ENCODE measurements around the gene SIPA1L2. TPM values are rescaled to one million over a fixed set of nuclear protein-coding genes. Genes with fewer than 3 reads are reported as not detected.

Gene SIPA1L2
- total RNA-seq, 1 experiment from 2014 or later, result 13.2 TPM

DNA sequence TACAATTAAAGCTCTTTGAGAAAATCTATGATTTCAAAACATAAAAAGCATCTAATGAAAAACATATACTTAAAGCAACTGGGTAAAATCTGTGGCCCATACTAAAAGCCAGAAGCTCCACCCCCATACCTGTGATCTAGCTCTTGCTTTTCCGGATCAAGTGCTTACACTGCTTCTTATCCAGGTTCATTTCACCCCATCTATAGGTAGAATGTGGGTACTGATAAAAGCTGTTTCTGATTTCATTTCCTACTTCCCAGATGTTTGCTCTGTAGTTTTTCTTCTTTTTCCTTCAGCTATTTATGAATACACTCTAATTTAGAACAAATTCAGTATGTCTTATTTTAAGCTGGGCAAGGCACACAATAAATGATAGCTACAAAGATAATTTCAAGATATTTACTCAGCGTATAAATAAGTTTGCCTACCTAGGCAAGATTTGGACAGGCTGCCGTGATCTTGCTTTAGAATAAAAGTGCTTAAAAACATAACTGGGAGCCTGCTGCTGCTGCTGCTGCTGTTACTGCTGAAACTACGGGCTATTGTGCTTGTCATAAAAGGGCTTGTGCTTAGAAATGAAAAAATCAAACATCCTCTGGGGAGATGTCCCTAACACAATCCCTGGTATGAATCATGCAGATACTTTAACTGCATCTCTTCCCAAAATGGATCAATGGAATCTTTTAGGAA, 2.1 kb downstream of the SIPA1L2 start:
- Histone ChIP-seq H3K36me3 (ENCODE audit: control insufficient read depth, insufficient read depth, low read length) (no peaks in the 10 kb centered on the region), H3K4me1 (peaks cover 22% of the 10 kb centered on the region), H3K27me3 (replicated peaks; ENCODE audit: control insufficient read depth, insufficient read depth, low read length) (no peaks in the 10 kb centered on the region), H3K4me3 (ENCODE audit: low read depth, low read length) (no peak overlapping the region), H3K9me3 (no peaks in the 10 kb centered on the region)
- Mint-ChIP-seq H3K4me1 (ENCODE audit: low read depth, unreplicated experiment) (peaks cover 13% of the 10 kb centered on the region), H3K27me3 (ENCODE audit: insufficient read depth, unreplicated experiment) (no peaks in the 10 kb centered on the region), H3K4me3 (ENCODE audit: unreplicated experiment) (peak overlapping the region; percentile 29), H3K9me3 (ENCODE audit: unreplicated experiment) (no peaks in the 10 kb centered on the region), H3K27ac (ENCODE audit: unreplicated experiment) (no peak overlapping the region), H3K36me3 (ENCODE audit: insufficient read depth, unreplicated experiment) (no peaks in the 10 kb centered on the region)
- peak in 1 of 2 experiments; percentile 51 for DNase-seq
- CTCF ChIA-PET, result interaction anchor here (0.6 to 1.3 kb wide), 24 partner anchors 10 to 761 kb away, joined by 3 to 18 read pairs (median 4); no protein-coding TSS in a partner anchor
- POLR2A ChIA-PET, result interaction anchor here (1.0 kb wide), 1 partner anchor 72 kb away, joined by 3 read pairs; no protein-coding TSS in a partner anchor
- TSS peak; percentile 19 for BruUV-seq (replicated peaks)
- TF ChIP-seq, protein P1, sequence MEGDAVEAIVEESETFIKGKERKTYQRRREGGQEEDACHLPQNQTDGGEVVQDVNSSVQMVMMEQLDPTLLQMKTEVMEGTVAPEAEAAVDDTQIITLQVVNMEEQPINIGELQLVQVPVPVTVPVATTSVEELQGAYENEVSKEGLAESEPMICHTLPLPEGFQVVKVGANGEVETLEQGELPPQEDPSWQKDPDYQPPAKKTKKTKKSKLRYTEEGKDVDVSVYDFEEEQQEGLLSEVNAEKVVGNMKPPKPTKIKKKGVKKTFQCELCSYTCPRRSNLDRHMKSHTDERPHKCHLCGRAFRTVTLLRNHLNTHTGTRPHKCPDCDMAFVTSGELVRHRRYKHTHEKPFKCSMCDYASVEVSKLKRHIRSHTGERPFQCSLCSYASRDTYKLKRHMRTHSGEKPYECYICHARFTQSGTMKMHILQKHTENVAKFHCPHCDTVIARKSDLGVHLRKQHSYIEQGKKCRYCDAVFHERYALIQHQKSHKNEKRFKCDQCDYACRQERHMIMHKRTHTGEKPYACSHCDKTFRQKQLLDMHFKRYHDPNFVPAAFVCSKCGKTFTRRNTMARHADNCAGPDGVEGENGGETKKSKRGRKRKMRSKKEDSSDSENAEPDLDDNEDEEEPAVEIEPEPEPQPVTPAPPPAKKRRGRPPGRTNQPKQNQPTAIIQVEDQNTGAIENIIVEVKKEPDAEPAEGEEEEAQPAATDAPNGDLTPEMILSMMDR (IDR thresholded peaks at IDR 0.05; ENCODE audit: insufficient read depth in 1 of 2, low read depth in 1 of 2, low read length in 1 of 2, severe bottlenecking in 1 of 2, unreplicated experiment in 1 of 2), result peak in 1 of 2 experiments; percentile 54
- intact Hi-C loops (cut with micrococcal nuclease; ENCODE audit: unreplicated experiment), result loop anchor here (1.0 to 10.0 kb wide), 4 partner anchors 71 to 580 kb away; no protein-coding TSS in a partner anchor

DNA sequence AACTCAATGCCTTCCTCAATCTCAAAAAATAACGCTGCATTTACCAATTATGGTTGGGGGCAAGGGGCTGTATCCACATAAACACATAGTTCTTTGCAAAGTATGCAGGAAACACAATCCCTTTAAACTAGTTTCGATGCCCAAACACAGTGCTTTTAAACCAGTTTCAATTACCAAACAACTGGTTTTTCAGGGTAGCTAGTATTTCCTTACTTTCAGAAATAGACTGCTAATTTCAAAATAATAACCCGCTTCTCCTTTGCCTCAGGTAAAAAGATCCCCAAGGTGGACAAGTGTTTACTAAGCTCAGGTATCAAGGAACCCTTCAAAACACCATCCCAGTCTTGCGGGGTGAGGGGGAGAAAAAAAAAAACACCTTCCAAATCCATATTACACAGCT, 2.8 kb downstream of the SIPA1L2 start:
- Mint-ChIP-seq H3K27ac (ENCODE audit: unreplicated experiment) (no peak overlapping the region), H3K4me3 (ENCODE audit: unreplicated experiment) (peak overlapping the region; percentile 29)

DNA sequence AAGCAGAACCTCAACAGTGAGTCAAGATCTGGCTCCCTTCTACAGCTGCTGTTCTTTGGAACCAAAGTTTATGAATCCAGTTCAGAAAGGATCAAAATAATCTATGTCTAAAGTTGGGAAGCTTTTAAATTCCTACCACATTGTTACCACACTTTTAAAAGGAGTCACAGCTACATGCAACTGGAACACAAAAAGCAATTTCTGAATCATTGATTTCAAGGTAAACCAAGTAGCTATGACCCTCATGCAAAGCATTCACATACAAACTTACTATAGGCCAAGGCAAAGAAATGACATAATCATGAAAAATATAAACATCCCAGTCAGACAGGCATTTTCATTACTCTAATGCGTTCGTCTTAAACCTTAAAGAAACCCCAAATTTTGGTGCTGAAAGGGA, 3.5 kb downstream of the SIPA1L2 start:
- TF ChIP-seq, protein P1 (IDR thresholded peaks at IDR 0.05; ENCODE audit: insufficient read depth in 1 of 2, low read depth in 1 of 2, low read length in 1 of 2, severe bottlenecking in 1 of 2, unreplicated experiment in 1 of 2), result no peak
- DNase-seq, result no peak
- Mint-ChIP-seq H3K4me1 (ENCODE audit: low read depth, unreplicated experiment) (peaks cover 23% of the 10 kb centered on the region), H3K27ac (ENCODE audit: unreplicated experiment) (no peak overlapping the region), H3K36me3 (ENCODE audit: insufficient read depth, unreplicated experiment) (no peaks in the 10 kb centered on the region), H3K4me3 (ENCODE audit: unreplicated experiment) (no peak overlapping the region), H3K27me3 (ENCODE audit: insufficient read depth, unreplicated experiment) (no peaks in the 10 kb centered on the region), H3K9me3 (ENCODE audit: unreplicated experiment) (no peaks in the 10 kb centered on the region)
- POLR2A ChIA-PET, result interaction anchor here (0.7 kb wide), 1 partner anchor 184 kb away, joined by 3 read pairs; no protein-coding TSS in a partner anchor
- Histone ChIP-seq H3K4me3 (ENCODE audit: low read depth, low read length) (no peak overlapping the region), H3K36me3 (ENCODE audit: control insufficient read depth, insufficient read depth, low read length) (no peaks in the 10 kb centered on the region), H3K4me1 (peaks cover 33% of the 10 kb centered on the region), H3K9me3 (no peaks in the 10 kb centered on the region), H3K27me3 (replicated peaks; ENCODE audit: control insufficient read depth, insufficient read depth, low read length) (no peaks in the 10 kb centered on the region)
- intact Hi-C loops (cut with micrococcal nuclease; ENCODE audit: unreplicated experiment), result loop anchor here (5.0 to 10.0 kb wide), 2 partner anchors 159 to 442 kb away; no protein-coding TSS in a partner anchor
- no TSS peak for BruUV-seq (replicated peaks)
- CTCF ChIA-PET, result interaction anchor here (1.2 kb wide), 1 partner anchor 574 kb away, joined by 5 read pairs; no protein-coding TSS in a partner anchor

More for the DNA sequence above, 2.8 kb downstream of the SIPA1L2 start:
- Mint-ChIP-seq H3K4me1 (ENCODE audit: low read depth, unreplicated experiment) (peaks cover 19% of the 10 kb centered on the region), H3K36me3 (ENCODE audit: insufficient read depth, unreplicated experiment) (no peaks in the 10 kb centered on the region), H3K9me3 (ENCODE audit: unreplicated experiment) (no peaks in the 10 kb centered on the region), H3K27me3 (ENCODE audit: insufficient read depth, unreplicated experiment) (no peaks in the 10 kb centered on the region)
- ChIA-PET POLR2A (interaction anchor here (1.0 kb wide), 1 partner anchor 71 kb away, joined by 3 read pairs; no protein-coding TSS in a partner anchor), CTCF (interaction anchor here (0.6 to 1.3 kb wide), 22 partner anchors 10 to 760 kb away, joined by 3 to 18 read pairs (median 4); no protein-coding TSS in a partner anchor)
- no peaks in the 10 kb centered on the region for H3K27me3 ChIP-seq (replicated peaks; ENCODE audit: control insufficient read depth, insufficient read depth, low read length)
- no TSS peak for BruUV-seq (replicated peaks)
- no peaks in the 10 kb centered on the region for H3K36me3 ChIP-seq (ENCODE audit: control insufficient read depth, insufficient read depth, low read length)
- TF ChIP-seq, protein P1 (IDR thresholded peaks at IDR 0.05; ENCODE audit: insufficient read depth in 1 of 2, low read depth in 1 of 2, low read length in 1 of 2, severe bottlenecking in 1 of 2, unreplicated experiment in 1 of 2), result no peak
- intact Hi-C loops (cut with micrococcal nuclease; ENCODE audit: unreplicated experiment), result loop anchor here (1.0 to 10.0 kb wide), 4 partner anchors 71 to 580 kb away; no protein-coding TSS in a partner anchor
- no peak for DNase-seq
- no peaks in the 10 kb centered on the region for H3K9me3 ChIP-seq
- H3K4me3 ChIP-seq (ENCODE audit: low read depth, low read length), result no peak overlapping the region
- peaks cover 29% of the 10 kb centered on the region for H3K4me1 ChIP-seq

All from Caco-2 (cell line).